DLD1 (cell line): Measurements from ENCODE around the gene PHC3.

ENCODE experiments used
- in situ Hi-C: cut with HindIII; loops from 2 replicates; pipeline ENCODE4 v1.10.0; 2017; ENCODE audit warnings: low sequenced_read_pairs

PHC3 gene

DNA sequence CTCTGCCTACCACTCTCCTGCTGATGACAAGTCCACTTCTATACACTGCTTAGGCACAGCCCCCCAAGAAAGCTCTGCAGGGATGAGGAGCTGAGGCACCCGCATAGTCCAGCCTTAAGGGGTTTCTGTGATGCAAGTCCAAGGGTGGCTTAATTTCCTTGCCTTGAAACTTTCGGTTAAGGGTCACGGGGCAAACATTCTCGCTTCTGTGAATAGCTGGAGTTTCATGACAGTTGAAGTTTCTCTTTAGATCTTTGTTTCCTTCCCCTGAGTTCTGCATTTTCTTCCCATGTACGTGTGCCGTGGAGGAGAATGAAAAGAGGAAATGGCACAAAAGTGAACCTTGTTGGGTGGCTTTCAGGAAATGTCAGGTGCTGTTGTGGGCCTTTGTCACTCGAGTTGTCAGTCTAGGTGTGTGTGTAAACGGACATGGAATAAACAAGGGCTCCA, 136.7 kb downstream of the PHC3 start:
- in situ Hi-C loops: no loop called here

DNA sequence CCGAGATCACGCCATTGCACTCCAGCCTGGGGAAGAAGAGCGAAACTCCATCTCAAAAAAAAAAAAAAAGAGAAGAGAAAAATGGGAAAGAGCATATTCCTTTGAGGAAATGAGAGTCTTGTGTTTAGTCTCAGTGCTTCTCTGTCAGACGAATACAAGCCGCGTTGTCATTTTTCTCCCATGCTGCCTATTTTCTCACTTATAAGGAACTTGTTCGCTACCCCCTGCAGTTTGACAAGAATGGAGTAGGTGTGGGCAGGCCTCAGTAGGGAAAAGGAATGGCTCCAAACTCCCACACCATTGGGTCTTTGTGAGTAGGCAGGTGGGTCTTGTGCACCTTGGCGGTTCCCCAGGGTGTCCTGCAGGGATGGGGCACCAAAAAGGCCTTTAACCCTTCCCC, 137.3 kb downstream of the PHC3 start:
- in situ Hi-C loops: no loop called here

DNA sequence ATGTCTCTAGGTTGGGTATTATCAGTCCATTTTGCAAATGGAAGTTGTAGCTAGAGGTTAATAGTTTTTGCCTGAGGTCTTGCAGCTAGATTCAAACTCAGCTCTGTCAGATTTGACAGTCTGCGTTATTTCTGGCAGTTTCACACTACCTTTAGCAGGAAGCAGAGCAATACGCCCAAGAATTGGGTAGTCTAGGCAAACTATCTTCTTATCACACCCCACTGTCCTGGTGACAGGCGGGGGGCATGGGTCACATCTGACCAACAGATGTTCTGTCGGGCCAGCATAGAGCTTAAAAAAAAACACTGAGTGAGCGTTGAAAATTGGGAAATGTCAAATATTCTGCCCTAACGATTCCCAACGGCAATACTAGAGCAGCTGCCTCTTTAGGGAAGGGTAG, 138.0 kb downstream of the PHC3 start:
- in situ Hi-C loops: no loop called here

DNA sequence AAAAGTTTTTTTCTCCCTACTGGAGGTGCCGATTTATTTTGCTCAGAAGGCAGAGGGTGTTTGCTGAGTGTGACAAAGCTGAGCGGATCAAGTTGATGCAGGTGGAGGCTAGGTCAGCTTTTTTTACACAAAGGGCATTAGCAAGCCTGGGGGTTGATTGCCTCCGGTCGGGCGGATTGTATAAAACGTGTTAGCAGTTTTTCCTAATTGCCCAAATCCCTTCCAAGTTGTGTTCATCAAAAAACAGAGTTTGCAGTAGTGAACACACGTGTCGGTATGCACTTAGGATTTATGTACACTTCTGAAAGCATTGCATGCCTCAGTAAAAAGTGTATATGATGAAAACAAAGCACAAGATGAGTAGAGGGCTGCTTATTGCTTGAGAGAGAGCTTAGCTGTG, 141.1 kb downstream of the PHC3 start:
- in situ Hi-C loops: no loop called here

DNA sequence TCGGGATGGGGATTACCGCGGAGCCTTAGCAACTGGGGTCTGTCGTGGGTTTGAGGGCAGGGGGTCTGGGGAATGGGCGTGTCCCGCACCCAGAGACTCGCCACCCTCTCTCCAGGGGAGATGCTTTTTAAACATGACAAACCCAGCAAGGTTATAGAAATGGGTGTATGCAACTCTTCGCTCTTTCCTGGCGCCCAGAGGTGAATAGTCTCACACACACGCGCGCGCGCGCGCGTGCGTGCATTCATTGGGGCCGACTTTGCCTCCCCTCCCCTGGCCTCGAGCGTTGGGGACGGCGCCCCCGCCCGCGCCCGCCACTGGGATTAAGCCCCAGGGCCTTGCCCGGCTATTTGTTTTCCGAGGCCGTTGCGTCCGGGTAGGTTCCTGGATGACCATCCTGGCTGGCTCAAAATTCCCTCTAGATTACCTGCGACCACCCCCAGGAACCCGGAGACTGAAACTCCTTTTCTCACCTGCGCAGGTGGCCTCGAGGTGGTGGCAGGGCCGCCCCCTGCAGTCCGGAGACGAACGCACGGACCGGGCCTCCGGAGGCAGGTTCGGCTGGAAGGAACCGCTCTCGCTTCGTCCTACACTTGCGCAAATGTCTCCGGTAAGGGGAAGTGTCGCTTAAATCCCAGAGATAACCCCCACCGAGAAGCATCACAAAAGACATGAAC, 143.0 kb downstream of the PHC3 start:
- in situ Hi-C loops: no loop called here
